HG02884 (cell line): ENCODE results near the gene LRRC36.
A peak's percentile ranks its signal among the peaks of the same experiment; 100 is the strongest.

Experiments used
- ATAC-seq: cut with Tn5 transposase; IDR thresholded peaks from one replicate; pipeline ENCODE4 v1.9.1; 2021; ENCODE audit warnings: mild to moderate bottlenecking, moderate library complexity; ENCODE audit not compliant: unreplicated experiment

The LRRC36 gene, protein sequence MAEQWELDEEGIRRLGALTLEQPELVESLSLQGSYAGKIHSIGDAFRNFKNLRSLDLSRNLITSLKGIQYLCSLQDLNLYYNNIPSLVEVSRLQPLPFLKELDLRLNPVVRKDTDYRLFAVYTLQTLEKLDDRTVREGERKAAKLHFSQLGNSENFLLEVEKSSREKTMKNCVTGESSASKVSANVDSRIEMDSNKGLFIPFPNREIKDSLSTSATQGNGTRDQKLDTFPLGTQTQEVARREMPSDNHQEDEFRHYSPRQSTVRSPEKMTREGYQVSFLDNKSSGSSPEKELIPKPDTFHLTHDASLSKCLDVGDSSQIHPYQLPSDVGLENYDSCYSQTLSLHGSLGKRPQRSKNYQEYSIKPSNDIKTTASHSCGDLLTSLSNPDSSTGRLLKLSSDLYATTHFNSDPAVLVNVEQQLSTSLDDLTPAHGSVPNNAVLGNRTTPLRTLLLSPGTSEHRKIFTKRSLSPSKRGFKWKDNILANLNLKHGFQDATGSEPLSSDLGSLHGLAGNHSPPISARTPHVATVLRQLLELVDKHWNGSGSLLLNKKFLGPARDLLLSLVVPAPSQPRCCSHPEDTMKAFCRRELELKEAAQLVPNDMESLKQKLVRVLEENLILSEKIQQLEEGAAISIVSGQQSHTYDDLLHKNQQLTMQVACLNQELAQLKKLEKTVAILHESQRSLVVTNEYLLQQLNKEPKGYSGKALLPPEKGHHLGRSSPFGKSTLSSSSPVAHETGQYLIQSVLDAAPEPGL

DNA sequence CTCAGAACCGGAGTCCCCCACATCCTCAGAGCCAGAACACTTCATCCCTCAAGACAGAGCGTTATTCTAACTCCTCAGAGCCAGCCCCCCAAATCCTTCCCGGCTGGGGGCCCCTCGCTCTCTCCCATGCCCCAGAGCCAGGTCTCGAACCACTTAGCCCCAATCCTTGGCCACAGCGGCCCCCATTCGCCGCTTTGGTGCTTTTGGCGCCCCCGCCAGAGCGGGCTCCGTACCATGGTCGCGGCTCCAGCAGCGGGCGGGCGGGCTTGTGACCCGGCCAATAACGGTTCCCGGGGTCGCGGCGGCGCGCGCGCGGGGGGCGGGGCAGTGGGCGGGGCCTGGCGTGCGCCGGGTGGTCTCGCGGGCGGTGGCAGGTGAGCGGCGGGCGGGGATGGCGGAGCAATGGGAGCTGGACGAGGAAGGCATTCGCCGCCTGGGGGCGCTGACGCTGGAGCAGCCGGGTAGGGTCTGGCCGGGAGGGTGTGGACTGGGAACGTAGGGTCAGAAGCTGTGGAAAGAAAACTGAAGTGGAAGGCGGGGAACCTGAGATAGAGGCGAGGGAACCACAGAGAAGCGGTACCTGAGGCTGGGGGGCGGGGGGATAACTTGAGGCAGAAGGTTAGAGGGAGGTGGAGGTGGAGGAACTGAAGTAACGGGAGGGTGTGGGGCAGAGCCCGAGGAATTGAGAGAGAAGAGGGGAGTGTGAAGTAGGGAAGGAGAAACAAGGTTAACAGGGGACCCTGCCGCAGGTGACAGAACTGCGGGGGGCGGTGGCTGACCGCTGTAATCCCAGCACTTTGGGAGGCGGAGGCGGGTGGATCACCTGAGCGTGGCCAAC lies at the start of gene LRRC36, which contains the start of gene KCTD19:
Gene LRRC36 (plus strand): TSS at position 344 of the 838 bp plus-strand sequence. CDS start 48 bp downstream, at position 392.
Gene KCTD19 (minus strand): TSS at position 270 of the 838 bp plus-strand sequence. CDS start 34 bp downstream, at position 236.
- no peak for ATAC-seq

DNA sequence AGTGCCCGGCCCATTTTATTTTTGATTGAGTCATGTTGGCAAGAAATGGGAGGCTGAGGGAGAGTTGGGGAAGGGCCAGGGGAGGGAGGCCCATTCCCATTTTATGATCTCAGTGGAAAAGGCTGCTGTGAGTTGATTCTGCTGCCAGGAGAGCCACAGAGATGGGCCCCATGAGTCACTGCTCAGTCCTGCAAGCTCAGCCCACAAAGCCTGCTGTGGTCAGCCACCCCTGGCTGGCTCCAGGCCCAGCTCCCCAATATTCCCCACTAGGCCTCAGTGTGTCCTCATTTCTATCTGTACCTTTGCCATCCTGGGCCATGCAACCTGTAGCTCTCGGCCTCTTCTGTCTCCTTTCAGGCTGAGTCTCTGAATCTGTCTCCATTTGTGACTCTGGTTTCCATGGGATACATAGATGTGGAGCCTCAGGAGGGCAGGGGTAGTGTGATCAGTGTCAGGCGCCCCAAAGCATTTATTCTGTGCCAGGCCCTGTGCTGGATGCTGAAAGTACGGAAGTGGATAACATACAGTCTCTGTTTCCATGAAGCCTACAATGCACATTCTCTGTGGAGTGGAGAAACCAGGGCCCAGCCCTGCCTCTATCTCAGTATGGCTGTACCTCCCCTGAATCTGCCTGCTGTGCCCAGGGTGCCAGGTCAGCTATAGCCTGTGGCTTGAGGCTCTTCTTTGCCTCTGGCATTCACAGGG lies 49.2 kb upstream of the LRRC36 start:
- ATAC-seq = no peak

DNA sequence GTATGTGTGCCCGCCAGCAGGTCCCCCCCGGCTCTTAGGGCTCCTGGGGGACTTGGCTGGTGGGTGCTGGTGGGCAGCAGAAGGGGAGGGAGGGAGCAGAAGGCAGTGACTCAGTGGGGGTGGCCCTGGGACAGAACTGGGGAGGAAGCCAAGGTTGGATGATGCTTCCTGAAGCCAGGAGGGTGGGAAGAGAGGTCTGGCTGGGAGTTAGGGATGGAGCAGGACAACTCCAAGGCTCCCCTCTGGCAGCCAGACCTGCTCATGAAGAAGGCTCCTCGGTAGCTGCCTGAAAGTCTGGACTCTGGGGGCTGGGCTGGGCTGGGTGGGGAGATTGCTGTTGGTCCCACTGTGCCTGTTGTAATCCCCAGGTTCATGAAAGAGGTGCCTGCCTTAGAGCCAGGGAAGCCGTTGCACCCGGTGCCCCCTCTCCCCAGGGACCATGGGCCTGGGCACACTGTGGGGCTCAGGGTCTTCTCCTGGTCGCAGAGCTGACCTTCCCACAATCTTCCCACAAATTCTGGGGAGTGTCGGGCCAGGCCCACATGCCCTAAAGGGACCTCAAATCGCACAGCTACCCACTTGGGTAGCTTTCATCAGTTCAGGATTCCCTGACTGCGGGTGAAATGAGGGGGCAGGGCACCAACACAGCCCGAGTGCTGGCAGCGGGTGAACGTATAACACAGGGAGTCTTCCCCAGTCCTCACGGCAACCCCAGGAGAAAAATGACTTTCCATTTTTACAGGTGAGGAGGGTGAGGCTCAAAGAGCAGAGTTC lies 48.4 kb upstream of the LRRC36 start:
- ATAC-seq = no peak

DNA sequence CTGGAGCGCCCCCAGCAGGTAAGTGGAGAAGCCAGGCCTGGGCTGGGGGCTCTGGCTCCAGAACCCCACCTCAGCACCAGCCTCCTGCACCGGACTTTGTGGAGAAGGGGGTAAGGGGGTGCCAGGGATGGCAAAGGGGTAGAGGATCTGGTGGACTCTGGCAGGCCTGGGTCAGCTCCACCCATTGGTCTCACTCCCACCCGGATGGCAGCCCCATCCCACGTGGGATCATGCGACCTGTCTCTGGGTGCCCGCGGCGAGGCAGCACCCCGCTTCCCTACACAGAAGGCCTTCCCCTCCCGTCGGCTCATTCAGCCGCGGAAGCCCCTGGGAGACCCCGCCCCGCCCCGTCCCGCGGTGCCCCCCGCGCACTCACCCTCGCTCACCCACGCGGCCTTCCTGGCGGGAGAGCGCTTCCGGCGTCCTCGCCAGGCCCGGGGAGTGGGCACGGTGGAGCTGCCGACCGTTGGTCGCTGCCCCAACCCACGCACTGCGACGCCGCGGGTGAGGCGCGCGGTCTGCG lies 47.8 kb upstream of the LRRC36 start:
- peak; percentile 20 for ATAC-seq

DNA sequence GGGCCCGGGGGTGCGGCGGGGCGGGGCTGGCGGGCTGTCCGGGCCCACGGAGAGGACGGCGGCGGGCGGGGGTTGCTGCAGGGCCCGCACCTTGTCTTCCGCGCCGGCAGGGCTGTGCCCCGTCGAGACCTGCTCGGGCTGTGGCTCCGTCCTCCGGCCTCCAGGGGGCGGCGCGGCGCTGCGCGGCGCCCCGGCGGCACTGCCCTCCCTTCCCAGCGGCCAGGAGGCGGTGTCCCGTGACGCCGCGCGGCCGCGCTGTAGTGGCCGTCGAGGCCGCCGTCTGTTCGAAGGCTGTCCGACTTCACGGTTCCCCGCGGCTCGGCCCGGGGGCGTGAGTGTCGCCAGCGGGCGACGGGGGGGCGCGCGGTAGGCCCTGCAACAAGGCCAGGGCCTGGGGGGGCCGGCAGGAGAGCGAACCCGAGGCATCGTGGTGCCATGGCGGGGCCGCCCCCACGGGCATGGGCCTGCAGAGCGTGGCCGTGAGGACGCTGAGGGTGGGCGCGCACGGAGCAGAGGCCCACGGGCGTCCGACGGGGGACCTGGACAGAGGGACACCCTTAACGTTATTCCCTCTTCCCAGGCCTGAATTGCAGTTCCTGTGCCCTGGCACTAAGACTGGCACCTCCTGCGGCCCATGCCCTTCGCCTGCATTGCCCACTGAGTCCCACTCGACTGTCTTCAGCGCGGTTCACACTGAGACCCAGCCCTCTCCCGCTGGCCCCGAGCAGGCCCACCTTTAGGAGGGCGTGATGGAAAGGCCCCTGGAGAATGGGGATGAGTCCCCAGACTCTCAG lies 47.1 kb upstream of the LRRC36 start, which contains the start of gene PLEKHG4:
Gene PLEKHG4 (plus strand): TSS at position 237 of the 794 bp plus-strand sequence. CDS start 513 bp downstream, at position 750.
- peak; percentile 72 for ATAC-seq

DNA sequence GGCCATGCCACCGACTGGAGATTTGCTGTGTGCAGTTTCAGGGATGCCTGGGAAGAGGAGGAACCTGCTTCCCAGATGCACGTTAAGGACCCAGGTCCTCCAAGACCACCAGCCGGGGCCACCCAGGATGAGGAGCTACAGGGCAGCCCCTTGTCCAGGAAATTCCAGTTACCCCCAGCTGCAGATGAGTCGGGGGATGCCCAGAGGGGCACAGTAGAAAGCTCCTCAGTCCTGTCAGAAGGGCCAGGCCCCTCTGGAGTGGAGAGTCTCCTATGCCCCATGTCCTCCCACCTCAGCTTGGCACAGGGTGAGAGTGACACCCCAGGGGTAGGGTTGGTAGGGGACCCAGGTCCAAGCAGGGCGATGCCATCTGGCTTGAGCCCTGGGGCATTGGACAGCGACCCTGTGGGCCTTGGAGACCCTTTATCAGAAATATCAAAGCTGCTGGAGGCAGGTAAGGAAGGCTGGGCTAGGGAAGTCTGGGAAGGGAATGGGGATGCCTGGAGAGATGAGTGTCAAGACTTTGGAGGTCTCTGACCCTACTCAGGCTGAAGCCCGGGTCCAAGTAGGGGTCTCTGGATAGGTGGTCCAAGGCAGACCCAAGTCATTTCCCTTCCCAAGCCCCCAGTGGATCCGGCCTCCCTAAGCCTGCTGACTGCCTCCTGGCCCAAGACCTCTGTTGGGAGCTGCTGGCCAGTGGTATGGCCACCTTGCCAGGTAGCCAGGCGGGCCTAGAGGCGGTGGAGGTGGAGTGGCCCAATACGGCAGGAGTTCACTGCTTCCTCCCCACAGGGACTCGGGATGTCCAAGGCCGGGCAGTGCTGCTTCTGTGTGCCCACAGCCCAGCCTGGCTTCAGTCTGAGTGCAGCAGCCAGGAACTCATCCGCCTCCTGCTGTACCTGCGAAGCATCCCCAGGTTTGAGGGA lies 46.3 kb upstream of the LRRC36 start:
- no peak for ATAC-seq

DNA sequence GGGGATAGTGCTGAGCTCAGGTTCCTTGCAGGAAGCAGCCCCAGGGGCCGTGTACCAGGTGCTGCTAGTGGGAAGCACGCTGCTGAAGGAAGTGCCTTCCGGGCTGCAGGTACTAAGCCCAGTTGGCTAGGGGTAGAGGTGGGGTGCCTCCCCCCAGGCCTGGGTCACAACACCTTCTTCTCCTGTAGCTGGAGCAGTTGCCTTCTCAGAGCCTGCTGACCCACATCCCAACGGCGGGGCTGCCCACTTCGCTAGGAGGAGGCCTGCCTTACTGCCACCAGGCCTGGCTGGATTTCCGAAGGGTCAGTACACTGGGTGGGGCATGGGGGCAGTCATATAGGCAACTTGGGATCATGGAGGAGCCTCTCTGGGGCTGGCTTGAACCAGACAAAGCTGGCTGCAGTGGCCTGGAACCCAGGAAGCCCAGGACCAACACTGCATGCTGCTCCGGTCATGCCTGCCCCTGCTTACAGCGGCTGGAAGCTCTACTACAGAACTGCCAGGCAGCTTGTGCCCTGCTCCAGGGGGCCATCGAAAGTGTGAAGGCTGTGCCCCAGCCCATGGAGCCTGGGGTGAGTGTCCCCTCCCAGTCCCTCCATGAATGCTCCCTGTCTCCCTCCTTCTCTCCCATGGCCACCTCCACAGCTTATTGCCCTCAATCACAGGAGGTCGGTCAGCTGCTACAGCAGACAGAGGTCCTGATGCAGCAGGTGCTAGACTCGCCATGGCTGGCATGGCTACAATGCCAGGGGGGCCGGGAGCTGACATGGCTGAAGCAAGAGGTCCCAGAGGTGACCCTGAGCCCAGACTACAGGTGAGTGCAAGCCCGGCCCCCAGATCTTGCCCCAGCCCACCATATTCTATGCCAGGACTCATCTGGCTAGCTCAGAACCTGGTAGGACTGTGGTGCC lies 44.8 kb upstream of the LRRC36 start:
- ATAC-seq = no peak

DNA sequence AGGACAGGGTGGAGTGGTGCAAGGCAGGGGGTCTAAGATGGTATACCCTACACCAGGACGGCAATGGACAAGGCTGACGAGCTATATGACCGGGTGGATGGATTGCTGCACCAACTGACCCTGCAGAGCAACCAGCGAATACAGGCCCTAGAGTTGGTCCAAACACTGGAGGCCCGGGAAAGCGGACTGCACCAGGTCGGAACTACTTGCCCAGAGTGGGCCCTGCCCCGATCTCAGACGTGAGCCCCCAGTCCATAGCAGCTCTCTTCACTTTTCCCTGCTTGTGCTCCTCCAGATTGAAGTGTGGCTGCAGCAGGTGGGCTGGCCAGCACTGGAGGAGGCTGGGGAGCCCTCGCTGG lies 44.2 kb upstream of the LRRC36 start:
- ATAC-seq = no peak

DNA sequence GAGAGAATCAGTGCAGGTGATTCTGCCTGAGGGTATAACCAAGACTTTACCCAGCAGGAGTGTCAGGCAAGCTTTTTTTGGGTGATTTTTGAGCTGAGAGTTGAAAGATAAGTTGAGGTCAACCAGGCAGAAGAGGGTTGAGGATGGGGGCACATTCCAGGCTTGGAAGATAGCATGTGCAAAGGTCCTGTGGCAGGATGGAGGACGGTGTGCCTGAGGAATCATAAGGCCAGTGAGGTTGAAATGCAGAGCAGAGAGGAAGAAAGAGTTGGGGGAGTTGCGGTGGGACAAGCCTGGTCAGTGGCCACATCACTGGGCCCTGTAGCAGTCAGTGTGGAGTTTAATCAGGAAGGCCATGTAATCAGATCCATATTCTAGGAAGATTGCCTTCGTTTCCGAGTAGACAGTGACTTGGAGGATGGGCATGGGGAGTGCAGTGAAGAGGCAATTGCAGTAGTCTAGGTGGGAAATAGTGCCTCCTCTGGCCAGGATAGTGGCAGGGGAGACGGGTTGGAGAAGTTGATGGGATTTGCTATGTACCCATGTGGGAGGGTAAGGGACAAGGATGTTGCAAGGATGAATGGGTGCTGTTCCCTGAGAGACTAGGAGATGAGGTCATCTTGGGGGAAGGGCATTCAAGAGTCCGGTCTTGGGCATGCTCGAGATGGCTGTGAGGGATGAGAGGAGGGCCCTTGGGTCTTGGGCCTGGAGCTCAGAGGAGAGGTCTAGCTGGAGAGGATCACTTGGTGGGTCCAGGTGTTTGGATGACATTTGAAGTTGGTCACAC lies 43.4 kb upstream of the LRRC36 start:
- ATAC-seq = no peak

DNA sequence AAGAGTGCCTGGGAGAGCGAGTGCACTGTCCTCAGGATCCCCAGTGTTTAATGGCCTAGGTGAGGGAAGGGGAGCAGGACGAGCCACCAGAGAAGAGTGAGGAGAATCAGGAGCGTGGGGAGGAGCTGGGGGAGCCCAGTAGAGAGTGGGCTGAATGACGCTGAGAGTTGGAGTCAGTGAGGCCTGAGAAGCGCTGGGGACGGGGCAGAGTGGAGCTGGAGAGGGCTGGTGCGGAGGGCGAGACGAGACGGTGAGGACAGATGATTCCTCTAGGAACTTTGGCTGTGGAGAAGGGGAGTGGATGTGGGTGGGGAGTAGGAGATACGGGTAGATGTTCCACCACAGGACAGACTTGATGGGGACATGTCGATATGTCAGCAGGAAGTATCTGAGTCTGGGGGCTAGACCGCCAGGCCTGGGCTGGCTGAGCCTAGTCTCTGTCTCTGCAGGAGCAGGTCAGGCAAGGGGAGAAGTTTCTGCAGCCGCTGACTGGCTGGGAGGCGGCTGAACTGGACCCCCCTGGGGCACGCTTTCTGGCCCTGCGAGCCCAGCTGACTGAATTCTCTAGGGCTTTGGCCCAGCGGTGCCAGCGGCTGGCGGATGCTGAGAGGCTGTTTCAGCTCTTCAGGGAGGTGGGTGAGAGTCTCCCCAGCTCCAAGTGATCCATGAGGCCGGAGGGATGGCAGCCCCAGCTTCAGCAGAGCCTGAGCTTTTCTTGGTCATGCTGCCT lies 42.6 kb upstream of the LRRC36 start:
- no peak for ATAC-seq

DNA sequence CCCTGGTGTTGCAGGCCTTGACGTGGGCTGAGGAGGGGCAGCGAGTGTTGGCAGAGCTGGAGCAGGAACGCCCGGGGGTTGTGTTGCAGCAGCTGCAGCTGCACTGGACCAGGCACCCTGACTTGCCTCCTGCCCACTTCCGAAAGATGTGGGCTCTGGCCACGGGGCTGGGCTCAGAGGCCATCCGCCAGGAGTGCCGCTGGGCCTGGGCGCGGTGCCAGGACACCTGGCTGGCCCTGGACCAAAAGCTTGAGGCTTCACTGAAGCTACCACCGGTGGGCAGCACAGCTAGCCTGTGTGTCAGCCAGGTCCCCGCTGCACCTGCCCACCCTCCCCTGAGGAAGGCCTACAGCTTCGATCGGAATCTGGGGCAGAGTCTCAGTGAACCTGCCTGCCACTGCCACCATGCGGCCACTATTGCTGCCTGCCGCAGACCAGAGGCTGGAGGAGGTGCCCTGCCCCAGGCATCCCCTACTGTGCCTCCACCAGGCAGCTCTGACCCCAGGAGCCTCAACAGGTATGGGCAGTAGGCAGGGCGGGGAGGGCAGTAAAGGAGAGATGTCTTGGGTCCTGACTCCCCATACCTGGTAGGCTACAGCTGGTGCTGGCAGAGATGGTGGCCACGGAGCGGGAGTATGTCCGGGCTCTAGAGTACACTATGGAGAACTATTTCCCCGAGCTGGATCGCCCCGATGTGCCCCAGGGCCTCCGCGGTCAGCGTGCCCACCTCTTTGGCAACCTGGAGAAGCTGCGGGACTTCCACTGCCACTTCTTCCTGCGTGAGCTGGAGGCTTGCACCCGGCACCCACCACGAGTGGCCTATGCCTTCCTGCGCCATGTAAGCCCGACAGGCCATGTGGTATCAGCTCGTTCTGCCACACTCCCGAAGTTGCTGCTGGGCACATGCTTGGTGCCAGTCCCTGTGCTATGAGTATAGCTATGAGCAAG lies 41.6 kb upstream of the LRRC36 start:
- ATAC-seq = no peak

DNA sequence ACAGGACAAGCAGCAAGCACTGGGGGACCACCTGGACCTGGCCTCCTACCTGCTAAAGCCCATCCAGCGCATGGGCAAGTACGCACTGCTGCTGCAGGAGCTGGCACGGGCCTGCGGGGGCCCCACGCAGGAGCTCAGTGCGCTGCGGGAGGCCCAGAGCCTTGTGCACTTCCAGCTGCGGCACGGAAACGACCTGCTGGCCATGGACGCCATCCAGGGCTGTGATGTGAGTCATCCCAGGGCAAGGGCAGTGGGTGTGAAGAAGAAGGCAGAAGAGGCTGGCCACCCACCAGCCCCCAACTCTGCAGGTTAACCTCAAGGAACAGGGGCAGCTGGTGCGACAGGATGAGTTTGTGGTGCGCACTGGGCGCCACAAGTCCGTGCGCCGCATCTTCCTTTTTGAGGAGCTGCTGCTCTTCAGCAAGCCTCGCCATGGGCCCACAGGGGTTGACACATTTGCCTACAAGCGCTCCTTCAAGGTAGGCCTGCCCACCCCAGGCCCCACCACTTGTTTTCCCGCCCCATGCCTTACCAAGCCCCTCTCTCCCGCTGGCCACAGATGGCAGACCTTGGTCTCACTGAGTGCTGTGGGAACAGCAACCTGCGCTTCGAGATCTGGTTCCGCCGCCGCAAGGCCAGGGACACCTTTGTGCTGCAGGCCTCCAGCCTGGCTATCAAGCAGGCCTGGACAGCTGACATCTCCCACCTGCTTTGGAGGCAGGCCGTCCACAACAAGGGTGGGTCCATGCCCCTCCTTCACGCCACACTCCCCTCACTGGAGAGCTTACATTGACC lies 40.0 kb upstream of the LRRC36 start:
- ATAC-seq = no peak

DNA sequence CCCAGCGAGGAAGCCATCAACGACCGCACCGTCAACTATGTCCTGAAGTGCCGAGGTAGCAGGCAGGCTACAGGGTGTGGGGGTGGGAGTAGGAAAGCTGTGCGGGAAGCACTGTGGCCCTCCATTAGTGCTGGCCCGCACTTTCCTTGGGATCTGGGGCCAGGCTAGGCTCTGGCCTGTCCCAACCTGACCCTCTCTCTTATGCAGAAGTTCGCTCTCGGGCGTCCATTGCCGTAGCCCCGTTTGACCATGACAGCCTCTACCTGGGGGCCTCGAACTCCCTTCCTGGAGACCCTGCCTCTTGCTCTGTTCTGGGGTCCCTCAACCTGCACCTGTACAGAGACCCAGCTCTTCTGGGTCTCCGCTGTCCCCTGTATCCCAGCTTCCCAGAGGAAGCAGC lies 38.7 kb upstream of the LRRC36 start:
- ATAC-seq = no peak
